T-helper 2 cell treated with Interferon-gamma antibody and Interleukin-4, amounts not matched to agents 5 μg/mL and 100 μg/mL, for 36 hours (primary cell): ENCODE results near the gene IBA57.

Experiments
- DNase-seq: peaks from one replicate; pipeline ENCODE4 v3.0.0; 2021; ENCODE audit warnings: low spot score
- H3K27ac Mint-ChIP-seq: one replicate; pipeline ENCODE4 v1.8.0; 2021; ENCODE audit warnings: mild to moderate bottlenecking, mixed read lengths
- H3K27me3 Mint-ChIP-seq: one replicate; pipeline ENCODE4 v1.8.0; 2021; ENCODE audit warnings: low read depth, mixed read lengths
- H3K36me3 Mint-ChIP-seq: one replicate; pipeline ENCODE4 v1.8.0; 2021; ENCODE audit warnings: low read depth, mixed read lengths
- H3K4me1 Mint-ChIP-seq: one replicate; pipeline ENCODE4 v1.8.0; 2021; ENCODE audit warnings: low read depth, mixed read lengths
- H3K4me3 Mint-ChIP-seq: one replicate; pipeline ENCODE4 v1.8.0; 2022; ENCODE audit warnings: mild to moderate bottlenecking, moderate library complexity, mixed read lengths
- H3K9me3 Mint-ChIP-seq: one replicate; pipeline ENCODE4 v1.8.0; 2021; ENCODE audit warnings: mixed read lengths

IBA57 gene

DNA sequence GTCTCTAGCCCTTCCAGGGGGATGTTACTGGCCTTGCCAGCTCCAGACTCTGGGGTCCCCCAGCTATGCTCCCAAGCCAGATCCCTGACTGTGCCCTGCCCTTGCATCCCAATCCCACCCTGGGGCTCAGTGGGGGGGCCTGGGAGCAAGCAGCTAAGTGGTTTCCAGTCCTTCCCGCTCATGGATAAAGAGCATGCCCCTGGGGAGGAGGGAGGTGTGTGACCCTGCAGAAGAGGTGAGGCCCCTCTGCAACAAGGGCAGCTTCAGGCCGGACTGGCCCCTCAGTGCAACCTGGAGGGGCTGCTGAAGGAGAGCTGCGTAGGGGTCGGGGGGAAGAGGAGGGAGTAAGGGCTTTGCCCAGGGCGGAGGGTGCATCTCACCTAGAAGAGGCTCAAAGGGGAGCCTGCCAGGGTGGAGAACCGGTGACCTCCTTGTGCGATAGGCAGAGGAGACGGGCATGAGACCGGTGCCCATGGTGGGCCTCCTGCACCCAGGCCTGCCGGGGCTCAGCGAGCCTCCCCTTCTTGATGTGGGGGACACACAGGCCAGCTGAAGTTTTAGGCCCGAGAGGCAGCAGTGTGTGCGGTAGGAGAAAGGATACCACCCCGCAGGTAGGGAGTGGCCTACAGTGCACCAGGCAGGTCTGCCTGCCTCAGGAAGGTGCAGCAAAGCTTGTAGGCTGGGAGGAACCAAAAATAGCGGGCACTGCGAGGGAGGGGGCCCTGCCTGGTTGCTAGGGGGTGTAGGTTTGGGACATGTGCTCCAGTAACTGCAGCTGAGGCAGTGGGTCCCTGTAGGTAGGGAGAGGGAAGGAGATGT is 45.3 kb downstream of the IBA57 start:
- H3K4me1 Mint-ChIP-seq = no peaks in the 10 kb centered on the region
- peak overlapping the region; percentile 34 for H3K4me3 Mint-ChIP-seq
- no peaks in the 10 kb centered on the region for H3K36me3 Mint-ChIP-seq
- no peak overlapping the region for H3K27ac Mint-ChIP-seq
- no peak for DNase-seq
- H3K9me3 Mint-ChIP-seq = no peaks in the 10 kb centered on the region
- peaks cover under 1% of the 10 kb centered on the region for H3K27me3 Mint-ChIP-seq

- Mint-ChIP-seq H3K9me3 (no peaks in the 10 kb centered on the region), H3K4me1 (no peaks in the 10 kb centered on the region), H3K27ac (no peak overlapping the region), H3K4me3 (peak overlapping the region; percentile 34), H3K27me3 (no peaks in the 10 kb centered on the region), H3K36me3 (no peaks in the 10 kb centered on the region)
- no peak for DNase-seq
These were observed 46.2 kb downstream of the IBA57 start for GRCh38 chr1:228211531-228212414.

- Mint-ChIP-seq H3K9me3 (no peaks in the 10 kb centered on the region), H3K4me3 (peak overlapping the region; percentile 29), H3K36me3 (no peaks in the 10 kb centered on the region), H3K27me3 (no peaks in the 10 kb centered on the region), H3K27ac (no peak overlapping the region), H3K4me1 (no peaks in the 10 kb centered on the region)
- no peak for DNase-seq
These were observed 46.9 kb downstream of the IBA57 start for GRCh38 chr1:228212415-228212965.

- Mint-ChIP-seq H3K4me1 (no peaks in the 10 kb centered on the region), H3K9me3 (no peaks in the 10 kb centered on the region), H3K4me3 (peak overlapping the region; percentile 89), H3K36me3 (no peaks in the 10 kb centered on the region), H3K27me3 (no peaks in the 10 kb centered on the region), H3K27ac (peak overlapping the region; percentile 89)
- peak; percentile 87 for DNase-seq
These were observed 47.6 kb downstream of the IBA57 start for GRCh38 chr1:228212966-228213844.

DNA sequence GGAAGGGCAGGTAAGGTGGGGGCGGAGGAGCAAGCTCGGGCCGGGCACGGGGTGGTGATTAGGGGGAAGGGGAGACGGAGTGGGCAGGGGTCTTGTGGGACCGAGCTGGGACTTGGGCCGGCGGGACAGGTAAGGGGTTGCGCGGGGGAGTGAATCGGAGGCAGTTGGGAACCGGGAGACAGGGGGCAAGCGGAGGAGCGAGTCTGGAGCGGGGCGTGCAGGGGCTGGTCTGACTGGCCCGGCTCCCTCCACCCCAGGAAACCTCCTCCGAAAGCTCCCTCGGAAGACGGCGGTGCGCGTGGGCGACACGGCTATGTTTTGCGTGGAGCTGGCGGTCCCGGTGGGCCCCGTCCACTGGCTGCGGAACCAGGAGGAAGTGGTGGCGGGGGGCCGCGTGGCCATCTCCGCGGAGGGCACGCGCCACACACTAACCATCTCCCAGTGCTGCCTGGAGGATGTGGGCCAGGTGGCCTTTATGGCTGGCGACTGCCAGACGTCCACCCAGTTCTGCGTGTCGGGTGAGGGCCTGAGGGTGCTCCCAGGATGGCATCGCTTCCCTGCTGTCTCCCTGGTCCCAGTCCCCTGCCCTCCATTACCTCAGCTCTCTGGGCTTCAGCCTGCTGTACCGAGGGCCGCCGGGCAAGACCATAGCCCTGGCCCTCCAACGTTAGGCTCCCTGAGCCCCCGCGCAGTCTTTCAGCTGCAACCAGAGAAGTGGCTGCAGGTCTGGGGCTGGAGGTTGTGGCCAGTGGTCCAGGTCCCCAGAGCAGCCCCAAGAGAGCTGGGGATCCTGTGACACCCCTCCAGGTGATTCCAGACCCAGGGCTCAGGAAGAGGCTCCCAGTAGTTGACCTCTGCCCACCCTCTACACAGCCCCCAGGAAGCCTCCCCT is 48.6 kb downstream of the IBA57 start:
- no peak for DNase-seq
- no peaks in the 10 kb centered on the region for H3K27me3 Mint-ChIP-seq
- peaks cover 2% of the 10 kb centered on the region for H3K36me3 Mint-ChIP-seq
- H3K4me3 Mint-ChIP-seq = peak overlapping the region; percentile 77
- no peaks in the 10 kb centered on the region for H3K9me3 Mint-ChIP-seq
- no peak overlapping the region for H3K27ac Mint-ChIP-seq
- H3K4me1 Mint-ChIP-seq = no peaks in the 10 kb centered on the region

DNA sequence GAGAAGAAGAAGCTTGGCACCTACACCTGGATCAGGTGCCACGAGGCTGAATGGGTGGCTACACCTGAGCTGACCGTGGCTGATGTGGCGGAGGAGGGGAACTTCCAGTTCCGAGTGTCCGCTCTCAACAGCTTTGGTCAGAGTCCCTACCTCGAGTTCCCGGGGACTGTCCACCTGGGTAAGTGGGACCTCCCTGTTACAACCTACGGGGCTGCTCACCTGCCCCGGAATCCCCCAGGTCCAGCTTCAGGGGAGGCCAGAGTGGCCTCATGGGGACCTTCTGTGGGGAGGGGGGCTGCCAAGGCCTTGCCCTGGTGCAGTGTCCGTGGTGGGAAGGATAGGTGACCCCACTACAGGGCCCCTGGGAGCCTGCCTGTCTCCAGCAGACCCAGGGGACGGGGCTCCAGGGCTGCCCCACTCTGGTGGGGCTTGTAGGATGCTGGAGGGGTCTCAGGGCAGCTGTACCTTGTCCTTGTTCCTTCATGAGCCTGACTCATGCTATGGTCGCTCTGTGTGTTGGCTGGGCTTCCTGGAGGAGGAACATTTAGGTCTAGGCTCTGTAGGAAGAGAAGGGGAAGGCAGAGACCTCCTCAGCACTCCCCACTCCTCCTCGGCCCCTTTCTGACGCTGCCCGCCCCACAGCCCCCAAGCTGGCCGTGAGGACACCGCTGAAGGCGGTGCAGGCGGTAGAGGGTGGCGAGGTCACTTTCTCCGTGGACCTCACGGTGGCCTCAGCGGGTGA is 49.5 kb downstream of the IBA57 start:
- no peak overlapping the region for H3K27ac Mint-ChIP-seq
- H3K27me3 Mint-ChIP-seq = no peaks in the 10 kb centered on the region
- no peak for DNase-seq
- H3K36me3 Mint-ChIP-seq = peaks cover 2% of the 10 kb centered on the region
- H3K4me1 Mint-ChIP-seq = no peaks in the 10 kb centered on the region
- no peaks in the 10 kb centered on the region for H3K9me3 Mint-ChIP-seq
- H3K4me3 Mint-ChIP-seq = peak overlapping the region; percentile 36

GRCh38 chr1:228215663-228216116 is 50.1 kb downstream of the IBA57 start:
- Mint-ChIP-seq H3K27ac (no peak overlapping the region), H3K4me3 (no peak overlapping the region), H3K4me1 (no peaks in the 10 kb centered on the region), H3K27me3 (no peaks in the 10 kb centered on the region), H3K9me3 (no peaks in the 10 kb centered on the region), H3K36me3 (peaks cover 2% of the 10 kb centered on the region)
- DNase-seq = no peak

DNA sequence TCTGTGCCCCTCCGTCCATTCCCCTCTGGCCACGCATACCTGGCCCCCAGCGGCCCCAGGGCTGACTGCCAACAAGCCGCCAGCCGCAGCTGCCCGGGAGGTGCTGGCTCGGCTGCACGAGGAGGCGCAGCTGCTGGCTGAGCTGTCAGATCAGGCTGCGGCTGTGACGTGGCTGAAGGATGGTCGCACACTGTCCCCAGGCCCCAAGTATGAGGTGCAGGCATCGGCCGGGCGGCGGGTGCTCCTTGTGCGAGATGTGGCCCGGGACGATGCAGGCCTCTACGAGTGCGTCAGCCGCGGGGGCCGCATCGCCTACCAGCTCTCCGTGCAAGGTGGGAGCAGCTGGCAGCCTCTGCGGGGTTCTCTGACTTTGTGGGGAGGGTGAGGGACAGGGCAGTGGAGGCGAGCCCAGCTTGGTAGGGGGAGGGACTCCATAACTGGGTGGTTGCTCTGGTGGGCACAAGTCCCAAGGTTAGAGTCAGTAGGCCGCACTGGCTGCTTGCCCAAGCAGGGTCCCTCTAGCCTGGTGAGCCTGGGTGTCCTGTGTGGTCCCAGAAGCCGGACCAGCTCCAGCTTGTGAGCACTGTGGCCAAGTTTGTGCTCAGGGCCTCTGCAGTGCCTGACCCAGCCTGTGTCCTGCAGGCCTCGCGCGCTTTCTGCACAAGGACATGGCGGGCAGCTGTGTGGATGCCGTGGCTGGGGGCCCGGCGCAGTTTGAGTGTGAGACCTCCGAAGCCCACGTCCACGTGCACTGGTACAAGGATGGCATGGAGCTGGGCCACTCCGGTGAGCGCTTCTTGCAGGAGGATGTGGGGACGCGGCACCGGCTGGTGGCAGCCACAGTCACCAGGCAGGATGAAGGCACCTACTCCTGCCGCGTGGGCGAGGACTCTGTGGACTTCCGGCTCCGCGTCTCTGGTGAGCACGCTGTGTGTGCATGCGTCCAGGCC is 51.0 kb downstream of the IBA57 start:
- no peaks in the 10 kb centered on the region for H3K9me3 Mint-ChIP-seq
- no peaks in the 10 kb centered on the region for H3K27me3 Mint-ChIP-seq
- no peak overlapping the region for H3K4me3 Mint-ChIP-seq
- DNase-seq = no peak
- H3K4me1 Mint-ChIP-seq = no peaks in the 10 kb centered on the region
- no peak overlapping the region for H3K27ac Mint-ChIP-seq
- peaks cover 2% of the 10 kb centered on the region for H3K36me3 Mint-ChIP-seq

- Mint-ChIP-seq H3K4me3 (no peak overlapping the region), H3K4me1 (no peaks in the 10 kb centered on the region), H3K9me3 (no peaks in the 10 kb centered on the region), H3K27me3 (no peaks in the 10 kb centered on the region), H3K27ac (no peak overlapping the region), H3K36me3 (peaks cover 7% of the 10 kb centered on the region)
- DNase-seq = no peak
These were observed 52.1 kb downstream of the IBA57 start for GRCh38 chr1:228217551-228218344.

GRCh38 chr1:228218513-228219244 is 53.1 kb downstream of the IBA57 start:
- no peak overlapping the region for H3K4me3 Mint-ChIP-seq
- H3K27me3 Mint-ChIP-seq = no peaks in the 10 kb centered on the region
- no peaks in the 10 kb centered on the region for H3K4me1 Mint-ChIP-seq
- peaks cover 14% of the 10 kb centered on the region for H3K36me3 Mint-ChIP-seq
- no peak overlapping the region for H3K27ac Mint-ChIP-seq
- H3K9me3 Mint-ChIP-seq = no peaks in the 10 kb centered on the region
- no peak for DNase-seq
